Measurements from ENCODE around the gene DNAH14.

The DNAH14 gene

GRCh38 chr1:225408249-225408648 is 478.8 kb downstream of the DNAH14 start:
- DNase-seq (ENCODE audit: low read depth): no peak

- no peak for DNase-seq (ENCODE audit: low read depth)
Observed at GRCh38 chr1:225409051-225409450, 479.6 kb downstream of the DNAH14 start.

GRCh38 chr1:225410036-225410435 is 480.6 kb downstream of the DNAH14 start:
- no peak for DNase-seq (ENCODE audit: low read depth)

DNA sequence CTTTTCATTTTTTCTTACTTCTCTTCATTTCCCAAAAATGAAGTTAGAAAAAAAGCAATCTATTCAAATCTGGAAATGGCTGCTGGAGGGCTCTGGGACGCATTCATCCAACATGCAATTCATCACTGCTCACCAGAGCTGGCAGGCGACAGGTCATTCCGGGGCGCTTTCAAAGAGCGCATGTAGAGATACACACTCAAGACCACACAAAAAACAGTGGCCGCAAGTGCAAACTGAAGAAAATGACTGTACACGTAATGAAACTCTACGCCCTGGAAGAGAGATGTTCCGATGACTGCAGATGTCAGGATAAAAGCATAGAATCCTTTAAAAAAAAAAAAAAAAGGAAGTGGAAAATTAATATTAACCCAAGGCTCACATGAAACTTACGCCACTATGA is 482.8 kb downstream of the DNAH14 start:
- DNase-seq (ENCODE audit: low read depth): no peak

GRCh38 chr1:225412803-225413351 is 483.4 kb downstream of the DNAH14 start:
- no peak for DNase-seq (ENCODE audit: low read depth)

GRCh38 chr1:225413708-225414375 is 484.4 kb downstream of the DNAH14 start:
- DNase-seq (ENCODE audit: low read depth): no peak

GRCh38 chr1:225415307-225415706 is 485.8 kb downstream of the DNAH14 start:
- no peak for DNase-seq (ENCODE audit: low read depth)

GRCh38 chr1:225415967-225416745 is 486.7 kb downstream of the DNAH14 start:
- no peak for DNase-seq (ENCODE audit: low read depth)

DNA sequence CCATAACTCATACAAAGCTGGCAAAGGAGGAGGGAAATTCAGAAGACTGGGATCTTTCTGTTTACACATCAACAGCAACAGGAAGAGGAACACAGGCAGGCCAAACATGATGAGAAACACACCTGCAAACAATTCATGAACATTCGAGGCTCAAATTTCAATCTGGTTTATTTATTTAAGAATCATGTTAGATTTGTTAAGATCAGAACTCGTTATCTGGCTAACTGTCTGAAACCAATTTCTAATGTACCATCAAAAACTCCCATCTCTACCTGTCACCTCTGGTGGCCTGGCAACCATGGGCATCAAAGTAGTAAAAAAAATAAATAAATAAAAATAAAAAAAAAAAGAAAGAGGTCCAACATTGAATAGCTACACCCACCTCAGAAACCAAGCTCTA is 488.6 kb downstream of the DNAH14 start:
- DNase-seq (ENCODE audit: low read depth): no peak

GRCh38 chr1:225418598-225418997 is 489.1 kb downstream of the DNAH14 start:
- no peak for DNase-seq (ENCODE audit: low read depth)

DNA sequence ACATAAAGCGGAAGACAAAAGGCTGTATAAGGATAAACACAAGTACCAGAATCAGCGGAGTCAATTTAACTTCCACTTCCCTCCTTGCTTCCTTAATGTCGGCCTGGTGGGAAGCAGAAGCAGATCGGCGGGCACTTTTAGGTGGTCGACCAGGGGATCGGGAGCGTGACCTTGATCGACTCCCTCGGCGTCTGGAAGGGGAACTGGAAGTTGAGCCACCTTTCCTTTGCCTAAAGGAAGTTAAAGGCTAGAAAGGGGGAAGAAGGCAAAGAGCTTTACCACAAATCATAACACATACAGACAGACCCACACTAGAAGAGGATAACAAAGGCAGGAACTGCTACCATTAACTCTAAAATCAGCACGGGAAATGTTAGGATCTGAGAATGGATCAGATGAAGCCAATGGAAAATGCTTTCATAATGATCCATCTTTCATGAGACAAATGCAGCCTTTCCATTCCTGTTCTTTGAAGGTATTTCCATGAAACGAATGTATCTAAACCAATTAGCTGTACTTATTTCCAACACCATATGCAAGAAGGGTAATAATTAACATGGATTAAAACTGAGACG is 492.6 kb downstream of the DNAH14 start:
- no peak for DNase-seq (ENCODE audit: low read depth)

GRCh38 chr1:225422795-225423517 is 493.5 kb downstream of the DNAH14 start:
- DNase-seq (ENCODE audit: low read depth): no peak

DNA sequence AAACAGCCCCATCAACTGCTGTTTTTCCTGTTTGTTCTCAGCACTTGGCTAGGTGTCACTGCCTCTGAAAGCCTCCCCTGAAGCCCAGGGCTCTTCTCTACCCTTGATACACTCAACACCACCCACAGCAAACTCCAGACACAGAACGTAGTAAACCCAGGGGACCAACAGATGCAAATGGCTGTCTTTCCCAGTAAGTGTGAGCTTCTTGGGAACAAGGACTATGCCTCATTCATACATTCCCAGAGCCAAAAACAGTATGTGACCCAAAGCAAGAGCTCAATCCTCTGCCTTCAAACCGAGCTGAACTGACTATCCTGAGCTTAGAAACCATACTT is 494.0 kb downstream of the DNAH14 start:
- no peak for DNase-seq (ENCODE audit: low read depth)

DNA sequence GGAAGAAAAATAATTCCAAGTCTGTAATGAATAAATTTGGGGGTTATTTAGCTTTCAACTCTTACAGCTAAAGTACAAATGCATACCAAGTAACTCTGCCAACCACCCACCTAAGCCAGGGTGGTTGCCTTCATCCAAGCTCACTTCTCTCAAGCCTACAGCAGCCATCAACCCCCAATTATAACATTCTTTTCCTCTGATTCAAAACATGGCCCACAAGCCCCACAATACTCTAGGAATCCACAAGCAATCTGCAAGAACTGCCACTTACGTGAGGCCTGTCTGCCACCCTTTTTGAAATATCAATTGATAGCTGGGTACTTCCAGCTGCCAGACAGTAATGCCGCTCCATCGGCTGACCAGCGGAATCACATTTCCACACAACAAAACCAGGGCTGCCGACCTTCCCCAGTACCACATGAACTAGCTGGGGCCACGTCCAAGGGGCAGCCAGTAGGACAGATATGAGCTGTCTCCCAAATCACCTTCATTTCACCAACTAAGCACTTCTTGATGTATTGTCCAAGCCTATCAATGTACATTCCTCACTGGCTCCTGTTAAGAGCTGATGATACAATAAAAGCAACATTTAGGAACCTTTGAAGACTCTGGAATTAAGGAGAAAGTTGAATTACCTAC is 495.2 kb downstream of the DNAH14 start:
- DNase-seq (ENCODE audit: low read depth): no peak

GRCh38 chr1:225425201-225425786 is 495.8 kb downstream of the DNAH14 start:
- no peak for DNase-seq (ENCODE audit: low read depth)

DNA sequence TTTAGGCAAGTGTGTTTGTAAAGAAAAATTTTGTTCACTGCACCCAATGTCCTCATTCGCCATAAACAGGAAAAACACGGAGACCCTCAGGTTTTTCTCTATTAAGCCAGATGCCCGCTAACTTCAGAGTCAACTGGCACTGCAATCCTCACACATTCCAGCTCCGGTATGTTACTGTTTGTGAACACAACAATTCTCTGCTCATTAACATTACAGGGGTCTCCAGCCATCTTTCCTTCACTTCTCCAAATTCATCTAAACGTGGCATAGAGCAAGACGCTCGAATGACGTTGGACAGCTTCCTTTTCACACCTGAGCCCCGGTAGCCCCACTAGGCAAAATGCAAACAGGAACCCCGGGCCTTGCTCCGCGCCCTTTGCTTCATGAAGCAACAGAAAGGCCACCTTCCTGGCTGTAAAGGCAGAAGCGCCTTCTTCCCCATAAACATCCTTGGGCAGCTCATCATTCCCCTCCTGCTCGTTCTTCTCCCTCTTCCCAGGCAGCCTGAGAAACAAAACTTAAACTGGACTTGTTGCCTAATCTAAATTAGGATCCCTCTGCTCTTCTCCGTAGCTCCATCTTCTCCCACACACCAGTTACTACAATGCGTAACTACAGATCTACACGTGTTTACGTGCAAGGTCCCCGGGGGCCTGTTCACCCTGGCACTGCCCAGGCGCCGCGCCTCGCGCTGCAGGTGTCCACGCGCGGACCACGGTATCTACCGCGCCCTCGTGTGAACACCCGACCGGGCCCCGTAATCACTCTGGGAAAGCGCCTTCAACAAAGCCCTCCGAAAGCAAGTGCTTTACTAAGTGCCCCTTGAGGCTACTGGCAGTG is 497.1 kb downstream of the DNAH14 start:
- DNase-seq (ENCODE audit: low read depth): no peak

DNA sequence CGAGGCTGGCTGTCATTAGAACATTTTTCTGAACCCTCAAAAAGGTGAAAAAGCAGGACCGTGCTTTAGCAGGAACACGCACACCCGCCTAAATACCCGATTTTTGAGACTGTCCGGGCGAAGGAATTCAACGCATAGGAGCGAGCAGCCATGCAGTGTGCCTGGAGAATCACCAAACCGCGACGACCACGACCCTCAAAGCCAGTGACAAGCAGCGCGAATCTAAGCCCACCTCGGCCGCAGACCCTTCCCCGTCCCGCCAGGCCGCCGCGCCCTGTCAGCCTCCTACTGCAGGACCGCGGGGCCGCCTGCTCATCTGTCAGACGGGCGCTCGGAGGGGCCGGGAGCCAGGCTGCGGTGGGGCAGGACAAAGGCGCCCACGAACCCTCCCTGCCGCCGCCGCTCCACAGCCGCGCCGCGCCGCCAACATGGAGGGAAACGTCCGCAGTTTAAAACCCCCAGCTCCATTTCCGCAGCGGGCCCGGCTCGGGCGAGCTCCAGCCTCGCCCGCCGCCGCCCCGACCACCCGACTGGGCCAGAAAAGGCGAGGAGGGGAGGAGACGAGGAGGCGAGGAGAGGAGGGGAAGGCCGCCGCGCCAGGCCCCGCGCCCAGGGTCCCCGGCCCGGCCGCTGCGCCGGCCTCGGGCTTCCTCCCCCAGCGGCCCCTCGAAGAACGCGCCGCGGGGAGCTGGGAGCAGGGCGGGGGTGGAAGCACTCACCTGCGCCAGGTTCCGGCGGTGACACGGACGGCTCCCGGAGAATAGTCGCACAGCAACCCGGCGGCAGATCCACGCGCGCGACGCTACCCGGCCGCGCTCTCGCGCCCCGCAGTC is 498.0 kb downstream of the DNAH14 start, which contains the start of gene LBR:
TSS of gene LBR (minus strand) at position 804 of the 833 bp plus-strand sequence. CDS start 3,963 bp downstream, outside the sequence.
- DNase-seq (ENCODE audit: low read depth): no peak

DNA sequence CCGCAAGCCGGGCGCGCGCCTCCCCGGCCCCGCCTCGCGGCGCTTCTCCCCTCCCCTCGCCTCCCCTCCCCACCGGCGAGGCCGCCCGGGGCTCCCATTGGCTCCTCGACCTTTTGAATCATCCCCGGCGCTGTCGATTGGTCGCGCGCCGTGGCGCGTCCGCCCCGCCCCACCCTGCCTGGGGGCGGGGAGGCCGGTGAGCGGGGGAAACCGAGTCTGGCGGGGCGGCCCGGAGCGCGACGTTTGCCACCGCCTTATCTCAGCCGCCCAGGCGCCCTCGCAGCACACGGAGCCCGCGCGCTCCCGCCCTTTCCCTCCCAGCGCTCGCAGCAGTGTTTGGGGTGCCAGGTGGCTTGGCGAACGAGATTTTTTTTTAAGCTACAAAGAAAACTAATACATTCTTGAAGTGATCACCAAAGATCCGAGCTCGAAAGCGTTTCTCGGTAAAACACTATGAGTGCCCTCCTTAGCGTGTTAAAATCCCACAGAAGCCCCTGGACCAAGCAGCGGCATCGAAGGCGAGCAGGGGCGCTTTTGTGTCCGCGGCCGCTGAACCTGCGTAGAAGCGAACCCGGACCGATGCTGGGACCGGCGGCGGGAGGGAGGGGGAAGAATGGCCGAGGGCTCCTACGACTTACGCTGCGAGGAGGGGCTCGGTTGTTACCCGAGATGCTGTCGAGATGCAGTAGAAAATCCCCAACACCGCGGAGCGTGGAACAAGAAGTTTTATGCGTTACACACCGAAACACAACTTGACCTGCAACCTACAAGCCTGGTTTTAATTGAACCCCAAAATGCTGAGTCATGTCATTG is 498.8 kb downstream of the DNAH14 start:
- peak; percentile 82 for DNase-seq (ENCODE audit: low read depth)
